Activated T-helper 9 cell treated with anti-CD3 and anti-CD28 coated beads, Interleukin-2, amount 50 U/mL, for 16 hours (primary cell): ENCODE results near the gene SPATA2L.
"Not testable (repeated sequence)": the region's sequence is repeated elsewhere in the genome, so short reads cannot be mapped to it uniquely, and the experiment has no call there.

Source experiments
- DNase-seq: peaks from one replicate; pipeline ENCODE4 v3.0.0-alpha.2; 2020; ENCODE audit warnings: low read depth

Gene SPATA2L

DNA sequence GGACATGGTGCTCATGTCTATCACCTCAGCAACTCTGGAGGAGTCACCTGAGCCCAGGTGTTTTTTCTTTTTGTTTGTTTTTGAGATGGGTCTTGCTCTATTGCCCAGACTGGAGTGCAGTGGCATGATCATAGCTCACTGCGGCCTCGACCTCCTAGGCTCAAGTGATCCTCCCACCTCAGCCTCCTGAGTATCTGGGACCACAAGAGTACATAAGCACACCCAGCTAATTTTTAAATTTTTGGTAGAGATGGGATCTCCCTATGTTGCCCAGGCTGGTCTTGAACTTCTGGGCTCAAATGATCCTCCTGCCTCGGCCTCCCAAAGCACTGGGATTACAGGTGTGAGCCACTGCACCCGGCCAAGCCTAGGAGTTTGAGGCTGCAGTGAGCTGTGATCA is 11.9 kb downstream of the SPATA2L start:
- not testable (repeated sequence) for DNase-seq

GRCh38 chr16:89689142-89689541 is 12.4 kb downstream of the SPATA2L start:
- no peak for DNase-seq

DNA sequence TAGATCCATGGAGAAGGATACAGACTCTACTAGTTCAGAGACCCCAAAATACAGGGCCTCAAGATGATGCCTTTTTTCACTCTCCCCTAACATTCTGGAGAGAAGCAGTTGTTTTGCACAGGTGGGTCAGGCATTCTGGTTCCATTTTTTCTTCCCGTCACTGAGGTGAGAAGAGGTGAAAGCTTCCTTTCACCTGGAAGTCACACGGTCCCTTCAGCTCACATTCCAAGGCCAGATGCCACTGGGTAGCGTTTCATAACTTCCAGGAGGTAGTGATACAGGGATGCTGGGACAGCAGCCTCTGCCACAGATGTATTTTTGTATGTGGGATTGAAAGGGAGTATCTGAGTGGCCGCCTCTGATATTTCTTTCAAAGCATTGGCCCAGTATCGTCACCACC is 13.1 kb downstream of the SPATA2L start:
- no peak for DNase-seq

- DNase-seq, result no peak
Measured at GRCh38 chr16:89687092-89687940, 14.2 kb downstream of the SPATA2L start.

DNA sequence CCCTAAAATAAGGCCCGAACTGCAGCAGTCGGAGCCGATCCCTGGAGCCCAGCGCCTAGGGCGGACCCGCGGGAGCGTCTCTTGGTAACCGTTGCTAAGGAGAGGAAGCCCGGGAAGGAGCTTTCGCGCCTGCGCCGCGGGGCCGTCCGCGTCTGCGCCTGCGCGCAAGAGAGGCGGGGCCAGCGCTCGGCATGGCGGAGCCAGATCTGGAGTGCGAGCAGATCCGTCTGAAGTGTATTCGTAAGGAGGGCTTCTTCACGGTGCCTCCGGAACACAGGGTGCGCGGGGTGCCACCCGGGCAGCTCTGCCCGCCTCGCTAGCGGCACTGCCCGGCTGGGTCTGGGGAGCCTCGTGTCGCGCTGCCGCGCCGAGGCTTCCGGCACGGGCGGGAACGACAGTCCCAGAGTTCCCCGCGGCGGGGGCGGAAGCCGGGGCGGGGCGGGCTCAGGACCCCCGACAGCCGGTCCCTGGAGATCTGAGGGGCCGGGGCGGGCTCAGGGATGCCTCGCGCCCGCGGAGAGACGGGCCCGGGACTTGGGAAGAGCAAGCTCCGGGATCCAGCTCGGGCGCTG is 14.9 kb downstream of the SPATA2L start, which contains the start of gene CDK10:
CDK10 (plus strand) TSS at position 170 of the 572 bp plus-strand sequence; CDS start at position 192, 22 bp downstream.
- DNase-seq, result peak; percentile 87

- no peak for DNase-seq
Measured at GRCh38 chr16:89685916-89686315, 15.6 kb downstream of the SPATA2L start.

GRCh38 chr16:89678258-89678657 is 23.2 kb downstream of the SPATA2L start:
- no peak for DNase-seq

DNA sequence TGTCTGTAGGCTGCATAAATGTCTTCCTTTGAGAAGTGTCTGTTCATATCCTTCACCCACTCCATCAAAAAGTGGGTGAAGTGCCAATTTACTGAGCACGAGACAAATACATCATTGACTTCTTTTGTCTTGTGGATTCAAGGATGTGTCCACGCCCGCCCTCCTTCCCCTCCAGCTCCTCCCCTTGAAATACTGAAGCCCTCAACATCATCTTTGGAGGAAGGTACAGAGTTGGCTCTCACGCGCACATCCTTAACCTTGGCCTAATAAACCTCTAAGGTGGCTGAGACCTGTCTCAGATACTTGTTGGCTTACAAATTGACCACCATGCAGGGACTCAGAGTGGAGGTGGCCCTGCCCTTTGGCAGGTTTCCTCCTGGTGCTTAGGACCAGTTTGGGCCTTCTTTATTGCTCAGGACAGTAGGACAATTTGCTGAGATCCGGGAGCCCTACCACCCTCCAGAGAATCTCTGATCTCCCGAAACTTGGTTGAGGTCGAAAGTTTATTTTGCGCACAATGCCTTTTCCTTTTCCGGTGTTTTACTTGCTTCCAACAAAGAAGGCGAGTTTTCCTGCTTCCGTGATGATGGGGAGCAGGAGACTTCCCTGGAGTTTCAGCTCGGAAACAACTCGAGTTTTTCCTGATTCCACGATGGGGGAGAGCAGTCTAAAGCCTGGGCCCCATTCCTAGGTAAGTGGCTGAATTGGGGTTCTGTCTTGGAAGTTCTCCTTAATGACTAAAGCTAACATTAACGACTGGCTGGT is 29.1 kb downstream of the SPATA2L start:
- DNase-seq, result no peak

GRCh38 chr16:89671565-89671964 is 29.9 kb downstream of the SPATA2L start:
- DNase-seq, result not testable (repeated sequence)

DNA sequence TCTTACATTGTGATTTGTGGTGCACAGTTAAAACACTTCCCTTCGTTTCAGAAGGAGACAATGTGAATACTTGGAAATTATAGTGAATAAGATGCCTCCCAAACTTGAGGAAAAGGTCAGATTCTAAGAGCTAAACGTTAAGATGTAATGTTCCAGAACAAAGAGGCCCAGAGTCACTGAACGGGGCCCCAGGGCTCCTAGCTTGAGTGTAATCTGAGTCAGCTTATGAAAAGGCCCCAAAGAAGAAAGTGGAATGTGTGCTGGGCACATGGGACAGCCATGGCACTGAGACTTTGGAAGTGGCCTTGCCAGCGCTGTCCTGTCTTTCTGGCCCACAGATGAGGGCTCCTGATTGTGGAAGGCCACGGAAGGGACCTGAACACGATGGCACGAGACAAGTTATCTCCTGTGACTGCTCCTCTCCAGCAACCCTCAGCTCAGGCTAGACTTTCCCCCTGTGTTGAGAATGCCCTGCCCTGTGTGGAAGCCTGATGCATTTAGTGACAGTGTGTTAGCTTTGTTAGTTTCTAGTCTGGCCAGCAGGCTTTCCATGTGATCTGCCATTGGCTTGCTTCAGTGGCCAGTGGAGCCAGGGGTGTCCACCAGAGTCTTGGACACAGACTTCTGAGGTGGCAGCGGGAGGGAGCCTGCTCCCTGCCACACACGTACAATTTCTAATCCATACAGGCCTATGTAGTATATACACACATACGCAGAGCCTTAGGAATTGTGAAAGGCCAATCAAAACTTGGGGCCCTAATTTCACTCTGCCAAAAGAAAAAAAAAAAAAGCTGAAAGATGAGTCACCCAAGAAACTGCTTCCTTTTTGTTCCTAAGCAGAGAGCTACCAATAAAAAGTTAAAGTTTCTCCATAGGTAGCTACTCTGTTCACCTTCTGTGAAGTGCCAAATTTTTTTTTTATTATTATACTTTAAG is 30.7 kb downstream of the SPATA2L start:
- DNase-seq, result no peak

GRCh38 chr16:89669755-89670154 is 31.8 kb downstream of the SPATA2L start:
- DNase-seq, result no peak

GRCh38 chr16:89668790-89669158 is 32.7 kb downstream of the SPATA2L start:
- no peak for DNase-seq

- no peak for DNase-seq
Measured at GRCh38 chr16:89667633-89668032, 33.9 kb downstream of the SPATA2L start.

DNA sequence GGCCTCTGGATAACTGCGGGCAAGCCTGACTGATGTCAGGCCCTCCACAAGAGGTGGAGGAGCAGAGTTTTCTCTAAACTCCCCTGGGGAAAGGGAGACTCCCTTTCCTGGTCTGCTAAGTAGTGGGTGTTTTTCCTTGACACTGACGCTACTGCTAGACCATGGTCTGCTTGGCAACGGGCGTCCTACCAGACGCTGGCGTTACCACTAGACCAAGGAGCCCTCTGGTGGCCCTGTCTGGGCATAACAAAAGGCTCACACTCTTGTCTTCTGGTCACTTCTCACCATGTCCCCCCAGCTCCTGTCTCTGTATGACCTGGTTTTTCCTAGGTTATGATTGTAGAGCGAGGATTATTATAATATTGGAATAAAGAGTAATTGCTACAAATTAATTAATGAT is 34.5 kb downstream of the SPATA2L start:
- DNase-seq, result not testable (repeated sequence)

DNA sequence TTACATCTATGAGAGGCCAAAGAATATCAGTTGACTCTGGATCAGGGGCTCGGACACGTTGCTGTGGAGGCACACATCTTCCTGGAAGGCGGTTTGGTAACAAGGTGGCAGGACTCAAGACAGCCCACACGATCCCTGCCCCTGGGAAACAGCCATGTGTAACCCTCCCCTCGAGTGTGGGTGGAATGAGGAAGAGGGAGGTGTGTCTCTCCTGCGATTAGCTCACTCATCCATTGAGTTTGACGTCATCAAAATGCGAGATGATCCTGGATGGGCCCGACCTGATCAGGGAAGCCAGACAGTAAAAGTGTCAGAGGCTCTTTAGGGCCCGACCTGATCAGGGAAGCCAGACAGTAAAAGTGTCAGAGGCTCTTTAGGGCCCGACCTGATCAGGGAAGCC is 37.3 kb downstream of the SPATA2L start:
- DNase-seq, result not testable (repeated sequence)

DNA sequence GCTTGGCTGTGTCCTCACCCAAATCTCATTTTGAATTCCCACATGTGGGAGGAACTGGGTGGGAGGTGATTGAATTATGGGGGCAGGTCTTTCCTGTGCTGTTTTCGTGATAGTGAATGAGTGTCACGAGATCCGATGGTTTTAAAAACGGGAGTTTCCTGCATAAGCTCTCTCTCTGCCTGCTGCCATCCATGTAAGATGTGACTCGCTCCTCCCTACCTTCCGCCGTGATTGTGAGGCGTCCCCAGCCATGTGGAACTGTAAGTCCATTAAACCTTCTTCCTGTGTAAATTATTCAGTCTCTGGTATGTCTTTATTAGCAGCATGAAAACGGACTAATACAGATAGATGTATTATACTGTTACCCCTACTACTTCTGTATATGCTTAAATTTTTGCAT is 40.3 kb downstream of the SPATA2L start:
- no peak for DNase-seq

DNA sequence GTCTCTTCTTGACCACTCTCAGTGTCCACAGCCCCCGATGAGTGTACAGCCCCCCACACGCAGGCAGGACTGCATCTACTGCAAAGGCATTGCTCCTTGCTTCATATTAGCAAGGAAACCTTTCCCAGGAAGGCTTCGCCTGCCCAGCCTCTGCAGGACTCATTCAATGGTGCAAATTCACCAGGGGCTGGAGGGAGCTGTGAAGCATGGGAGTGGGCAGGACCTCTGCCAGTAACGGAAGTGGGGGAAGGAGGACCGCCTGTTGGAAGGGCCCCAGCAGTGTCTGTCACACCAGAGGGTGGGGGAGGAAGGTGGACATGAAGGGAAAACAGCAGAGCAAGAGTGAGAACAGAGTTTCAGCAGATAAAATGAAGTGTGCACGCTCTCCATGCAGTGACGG is 41.4 kb downstream of the SPATA2L start:
- no peak for DNase-seq

DNA sequence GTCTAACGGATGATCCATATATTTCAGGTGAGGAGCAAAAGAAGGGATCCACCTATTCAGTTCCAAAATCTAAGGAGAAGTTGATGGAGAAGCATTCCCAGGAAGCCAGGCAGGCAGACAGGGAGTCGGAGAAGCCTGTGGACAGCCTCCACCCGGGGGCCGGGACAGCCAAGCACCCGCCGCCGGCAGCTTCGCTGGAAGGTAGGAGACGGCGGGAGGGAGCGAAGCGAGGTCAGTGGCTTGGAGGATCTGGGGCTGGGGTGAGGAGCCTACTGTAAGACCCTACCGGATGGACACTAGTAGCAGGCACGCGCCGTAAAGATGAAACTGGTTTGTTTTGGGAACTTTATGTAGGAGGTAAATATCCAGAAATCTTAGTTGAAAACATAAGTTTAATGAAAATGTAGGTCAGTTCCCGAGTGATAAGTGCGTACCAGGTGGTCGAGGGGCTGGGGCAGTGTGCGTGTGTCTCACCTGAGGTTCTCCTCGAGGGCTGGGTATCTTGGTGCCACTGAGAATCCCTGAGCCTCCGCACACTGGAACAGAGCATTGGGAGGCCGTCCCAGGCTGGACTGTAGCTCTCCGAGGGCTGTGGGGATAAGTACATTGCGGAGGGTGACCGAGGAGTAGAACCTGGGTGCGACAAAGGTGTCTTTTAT is 43.2 kb downstream of the SPATA2L start:
- DNase-seq, result no peak

DNA sequence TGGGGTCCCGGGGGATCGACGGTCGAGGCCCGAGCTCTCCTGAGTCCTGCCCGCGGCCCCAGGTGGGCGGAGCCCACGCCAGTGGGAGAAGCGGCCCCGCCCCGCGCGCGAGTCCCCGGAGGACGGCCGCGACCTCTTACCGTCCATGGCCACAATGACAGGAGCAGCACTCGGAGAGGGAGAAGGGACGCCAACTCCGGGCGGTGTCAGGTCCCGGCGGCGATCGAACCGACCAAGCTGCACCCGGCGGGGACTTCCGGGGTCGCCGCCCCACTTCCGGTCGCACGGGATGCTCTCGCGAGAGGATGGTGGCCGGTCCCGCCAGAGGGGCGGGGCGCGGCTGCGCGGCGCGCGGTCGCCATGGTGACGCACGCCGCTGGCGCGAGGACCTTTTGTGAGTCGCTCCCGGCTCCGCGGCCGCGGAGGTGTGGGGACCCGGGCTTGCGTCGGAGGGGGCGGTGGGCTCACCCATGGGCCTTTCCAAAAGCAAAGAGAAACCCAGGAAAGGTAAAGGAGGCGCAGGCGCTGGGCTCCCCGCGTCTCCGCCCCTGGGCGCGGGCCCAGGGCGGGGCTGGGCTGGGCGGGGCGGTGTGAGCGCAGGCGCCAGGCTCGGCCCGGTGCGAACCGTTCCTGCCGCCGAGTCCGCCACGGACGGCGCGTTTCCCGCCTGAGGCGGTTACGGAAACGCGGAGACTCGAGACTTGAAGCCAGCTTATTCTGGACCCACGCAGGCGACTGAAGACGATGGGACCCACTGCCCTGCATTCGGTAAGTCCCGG is 43.9 kb downstream of the SPATA2L start, which contains the start of the genes CHMP1A and SPATA33:
CHMP1A (minus strand) TSS at position 267 of the 779 bp plus-strand sequence; CDS start at position 147, 120 bp downstream.
SPATA33 (plus strand) TSS at position 395 of the 779 bp plus-strand sequence; CDS start at position 471, 76 bp downstream.
- DNase-seq, result peak; percentile 90
